Measurements from ENCODE around the gene DYSF. TPM values are rescaled to one million over a fixed set of nuclear protein-coding genes. Genes with fewer than 3 reads are reported as not detected.

The DYSF gene
- total RNA-seq, 1 experiment from 2014 or later, result 0.89 TPM

DNA sequence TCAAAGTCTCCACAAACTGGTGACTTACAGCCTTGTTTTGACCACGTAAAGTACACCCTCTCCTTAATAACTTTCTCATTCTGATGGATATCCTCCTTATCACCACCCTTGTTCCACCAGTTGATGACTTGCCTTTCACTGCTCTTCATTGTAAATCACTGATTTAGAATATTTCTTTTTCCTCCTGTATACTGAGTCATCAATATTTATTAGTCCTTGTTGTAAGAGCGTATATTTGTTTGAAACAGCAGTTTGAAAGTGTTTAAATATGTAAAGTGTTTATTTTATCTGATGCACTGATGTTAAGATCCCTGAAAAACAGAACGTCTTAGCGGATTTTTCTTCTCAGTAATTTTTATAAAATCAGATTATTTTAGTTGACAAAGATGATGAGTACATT, 34.2 kb upstream of the DYSF start:
- intact Hi-C loops (cut with micrococcal nuclease), result no loop called here
- H3K36me3 ChIP-seq (ENCODE audit: control insufficient read depth in 1 of 2, insufficient read depth in 2 of 2, low read length in 2 of 2), result peaks cover 0 to 9% of the 10 kb centered on the region in 2 experiments; a peak in 2 of 4 replicates
- no peak for TF ChIP-seq ZFX (IDR thresholded peaks at IDR 0.05)
- TF ChIP-seq RAD21 (IDR thresholded peaks at IDR 0.05; ENCODE audit: low read depth), result no peak
- TF ChIP-seq ZNF274 (IDR thresholded peaks at IDR 0.05; ENCODE audit: low read depth, low read length), result no peak
- TF ChIP-seq EGR1 (IDR thresholded peaks at IDR 0.05; ENCODE audit: low read depth), result no peak
- TF ChIP-seq POLR2A (IDR thresholded peaks at IDR 0.05; ENCODE audit: borderline replicate concordance, extremely low read depth, insufficient read depth, insufficient read length), result no peak
- no peak for TF ChIP-seq POLR2AphosphoS5 (IDR thresholded peaks at IDR 0.05; ENCODE audit: low read depth, low read length)
- TF ChIP-seq, protein P1, sequence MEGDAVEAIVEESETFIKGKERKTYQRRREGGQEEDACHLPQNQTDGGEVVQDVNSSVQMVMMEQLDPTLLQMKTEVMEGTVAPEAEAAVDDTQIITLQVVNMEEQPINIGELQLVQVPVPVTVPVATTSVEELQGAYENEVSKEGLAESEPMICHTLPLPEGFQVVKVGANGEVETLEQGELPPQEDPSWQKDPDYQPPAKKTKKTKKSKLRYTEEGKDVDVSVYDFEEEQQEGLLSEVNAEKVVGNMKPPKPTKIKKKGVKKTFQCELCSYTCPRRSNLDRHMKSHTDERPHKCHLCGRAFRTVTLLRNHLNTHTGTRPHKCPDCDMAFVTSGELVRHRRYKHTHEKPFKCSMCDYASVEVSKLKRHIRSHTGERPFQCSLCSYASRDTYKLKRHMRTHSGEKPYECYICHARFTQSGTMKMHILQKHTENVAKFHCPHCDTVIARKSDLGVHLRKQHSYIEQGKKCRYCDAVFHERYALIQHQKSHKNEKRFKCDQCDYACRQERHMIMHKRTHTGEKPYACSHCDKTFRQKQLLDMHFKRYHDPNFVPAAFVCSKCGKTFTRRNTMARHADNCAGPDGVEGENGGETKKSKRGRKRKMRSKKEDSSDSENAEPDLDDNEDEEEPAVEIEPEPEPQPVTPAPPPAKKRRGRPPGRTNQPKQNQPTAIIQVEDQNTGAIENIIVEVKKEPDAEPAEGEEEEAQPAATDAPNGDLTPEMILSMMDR (IDR thresholded peaks at IDR 0.05 in 2 of 3, conservative IDR thresholded peaks at IDR 0.05 in 1 of 3; ENCODE audit: borderline replicate concordance in 1 of 3, insufficient read depth in 1 of 3, low read depth in 2 of 3, low read length in 2 of 3), result no peak
- no peak for TF ChIP-seq CBX3 (IDR thresholded peaks at IDR 0.05; ENCODE audit: low read depth)
- TF ChIP-seq, protein P2, sequence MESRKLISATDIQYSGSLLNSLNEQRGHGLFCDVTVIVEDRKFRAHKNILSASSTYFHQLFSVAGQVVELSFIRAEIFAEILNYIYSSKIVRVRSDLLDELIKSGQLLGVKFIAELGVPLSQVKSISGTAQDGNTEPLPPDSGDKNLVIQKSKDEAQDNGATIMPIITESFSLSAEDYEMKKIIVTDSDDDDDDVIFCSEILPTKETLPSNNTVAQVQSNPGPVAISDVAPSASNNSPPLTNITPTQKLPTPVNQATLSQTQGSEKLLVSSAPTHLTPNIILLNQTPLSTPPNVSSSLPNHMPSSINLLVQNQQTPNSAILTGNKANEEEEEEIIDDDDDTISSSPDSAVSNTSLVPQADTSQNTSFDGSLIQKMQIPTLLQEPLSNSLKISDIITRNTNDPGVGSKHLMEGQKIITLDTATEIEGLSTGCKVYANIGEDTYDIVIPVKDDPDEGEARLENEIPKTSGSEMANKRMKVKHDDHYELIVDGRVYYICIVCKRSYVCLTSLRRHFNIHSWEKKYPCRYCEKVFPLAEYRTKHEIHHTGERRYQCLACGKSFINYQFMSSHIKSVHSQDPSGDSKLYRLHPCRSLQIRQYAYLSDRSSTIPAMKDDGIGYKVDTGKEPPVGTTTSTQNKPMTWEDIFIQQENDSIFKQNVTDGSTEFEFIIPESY (IDR thresholded peaks at IDR 0.05; ENCODE audit: extremely low read depth, insufficient replicate concordance, low read length), result no peak
- no peak for TF ChIP-seq REST (IDR thresholded peaks at IDR 0.05; ENCODE audit: low read depth)
- TF ChIP-seq TCF7L2 (IDR thresholded peaks at IDR 0.05; ENCODE audit: borderline replicate concordance, extremely low read depth, insufficient read depth, insufficient read length), result no peak
- TF ChIP-seq ATF3 (IDR thresholded peaks at IDR 0.05), result no peak
- no peak overlapping the region for H3K9ac ChIP-seq (ENCODE audit: low read length)
- no peaks in the 10 kb centered on the region for H3K27me3 ChIP-seq (ENCODE audit: insufficient read depth, low read length)
- no peaks in the 10 kb centered on the region for H3K9me2 ChIP-seq (ENCODE audit: insufficient read depth)
- no peak overlapping the region for H2AFZ ChIP-seq (ENCODE audit: low read depth, low read length, poor library complexity, severe bottlenecking)
- no peak overlapping the region for H3K4me3 ChIP-seq (replicated peaks in 1 of 2; ENCODE audit: low read depth in 1 of 2, low read length in 2 of 2)
- H3K9me3 ChIP-seq (ENCODE audit: control insufficient read depth in 1 of 2, insufficient read depth in 1 of 2, low read depth in 1 of 2, low read length in 2 of 2), result no peaks in the 10 kb centered on the region
- POLR2A ChIA-PET, result no interaction called here
- CTCF ChIA-PET, result interaction anchor here (0.6 to 0.9 kb wide), 3 partner anchors 31 to 88 kb away, joined by 3 read pairs; partner anchors contain the start of gene ZNF638
- H3K79me2 ChIP-seq (ENCODE audit: insufficient read depth, low read length), result peaks cover 27% of the 10 kb centered on the region
- no peaks in the 10 kb centered on the region for H4K20me1 ChIP-seq (ENCODE audit: insufficient read depth)
- H3K27ac ChIP-seq (ENCODE audit: low read depth, low read length), result no peak overlapping the region
- DNase-seq (ENCODE audit: low read depth, low spot score) (no peak), ATAC-seq (no peak)
- H3K4me1 ChIP-seq (ENCODE audit: control insufficient read depth in 1 of 2, insufficient read depth in 2 of 2, low read length in 2 of 2), result peaks cover 8 to 10% of the 10 kb centered on the region in 2 experiments; a peak in 3 of 4 replicates
- H3K4me2 ChIP-seq (ENCODE audit: low read length), result no peak overlapping the region
- RAD21 ChIA-PET (ENCODE audit: low non-redundant PET in 1 of 2, low total read pairs in 2 of 2, uncharacterized antibody in 2 of 2, unreplicated experiment in 2 of 2), result no interaction called here
- BruUV-seq (replicated peaks), result no TSS peak
